Measurements from ENCODE around the gene C16orf78.

DNA sequence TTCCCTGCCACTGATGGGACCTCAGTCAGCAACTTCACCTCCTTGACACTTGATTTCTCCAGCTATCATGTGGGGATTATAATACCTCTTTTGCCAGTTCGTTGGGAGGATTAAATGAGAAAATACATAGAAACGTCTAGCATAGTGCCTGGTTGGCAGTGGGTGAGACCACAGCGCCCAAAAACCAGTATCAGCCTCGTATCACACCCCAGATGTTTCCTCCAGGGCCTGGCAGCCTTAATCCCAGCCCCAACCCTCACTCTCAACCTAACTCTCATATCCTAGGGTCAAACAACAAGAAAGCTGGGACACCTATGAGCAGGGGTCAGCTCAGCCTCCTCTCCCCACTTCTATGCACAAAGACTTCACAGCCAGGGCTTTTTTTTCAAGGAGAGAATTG lies 14.0 kb upstream of the C16orf78 start:
- TF ChIP-seq YY1 (IDR thresholded peaks at IDR 0.05; ENCODE audit: insufficient read depth, insufficient read length) (no peak), SUZ12 (IDR thresholded peaks at IDR 0.05; ENCODE audit: extremely low read depth, insufficient read depth, insufficient read length) (no peak)

Measured in NT2/D1 (cell line).